Lung (tissue), 12 donors: Measurements from ENCODE around the gene ETV6. TPM values are rescaled to one million over a fixed set of nuclear protein-coding genes. Genes with fewer than 3 reads are reported as not detected.

Source experiments
- ATAC-seq: fragments of 200-7000 bp; cut with Tn5 transposase; one replicate; pipeline ENCODE4 v1.9.1; 2020; ENCODE audit warnings: moderate number of reproducible peaks; ENCODE audit not compliant: insufficient read depth, low FRiP score
- DNase-seq, 3 donors: peaks; one replicate each; pipeline ENCODE4 v3.0.0-alpha.2; 2013 to 2017
- H3K27ac ChIP-seq, 2 donors: one replicate each; pipeline ENCODE4 v1.5.1; 2013; ENCODE audit warnings: mild to moderate bottlenecking in 2 of 2, moderate library complexity in 2 of 2, control low read depth in 1 of 2, inconsistent platforms in 1 of 2, low read depth in 1 of 2, low read length in 1 of 2
- H3K27me3 ChIP-seq, 3 donors: one replicate each; pipeline ENCODE4 v1.5.1; 2013; ENCODE audit warnings: low read length in 2 of 3; ENCODE audit not compliant: control insufficient read depth in 3 of 3, insufficient read depth in 3 of 3
- H3K36me3 ChIP-seq, 4 donors: one replicate each; pipeline ENCODE4 v1.5.1; 2013; ENCODE audit warnings: low read length in 4 of 4, mild to moderate bottlenecking in 1 of 4, moderate library complexity in 1 of 4; ENCODE audit not compliant: control insufficient read depth in 4 of 4, insufficient read depth in 4 of 4
- H3K4me1 ChIP-seq, 5 donors: one replicate each; pipeline ENCODE4 v1.5.1; 2013; ENCODE audit warnings: low read length in 5 of 5, mild to moderate bottlenecking in 2 of 5, moderate library complexity in 1 of 5; ENCODE audit not compliant: control insufficient read depth in 5 of 5, insufficient read depth in 5 of 5
- H3K4me3 ChIP-seq: one replicate; pipeline ENCODE4 v1.5.1; 2013; ENCODE audit warnings: mild to moderate bottlenecking, control low read depth, moderate library complexity
- H3K9ac ChIP-seq, 2 donors: one replicate each; pipeline ENCODE4 v1.5.1; 2013; ENCODE audit warnings: low read length in 2 of 2, control low read depth in 1 of 2; ENCODE audit not compliant: insufficient read depth in 1 of 2
- H3K9me3 ChIP-seq, 4 donors: one replicate each; pipeline ENCODE4 v1.5.1; 2013; ENCODE audit warnings: low read length in 3 of 4, mild to moderate bottlenecking in 1 of 4, moderate library complexity in 1 of 4; ENCODE audit not compliant: control insufficient read depth in 4 of 4, insufficient read depth in 3 of 4
- WGBS, 2 donors: extraction: QIAGEN DNeasy Blood & Tissue Kit; methylation state at CpG; one replicate each; pipeline ENCODE4 v1.1.7; 2013; 5-methylcytosine and 5-hydroxymethylcytosine counted together
- polyA plus RNA-seq, 2 donors: library from polyadenylated mRNA; stranded (reverse); fragments of 200-250 nt; gene quantifications; one replicate each; pipeline ENCODE4 v1.2.1, GENCODE V29; 2013
- total RNA-seq, 2 donors: library from RNA; depleted of rRNA in 1 of 2; stranded (reverse); fragments of >200 nt in 1 of 2; gene quantifications; one replicate each; pipeline ENCODE4 v1.2.1, GENCODE V29; 2014 to 2021
- TF ChIP-seq, protein P1 (sequence below): IDR thresholded peaks from 2 replicates; pipeline ENCODE4 v1.5.1; 2012; ENCODE audit warnings: mild to moderate bottlenecking; ENCODE audit errors: control extremely low read depth, extremely low read depth
- donor health status: control.
- donor health status: control.
- donor health status: Bipolar disorder and iron deficiency.
- donor health status: healthy.
- donor health status: DM: yes; HTN: yes; CAD: no.

Gene ETV6
- total and polyA plus RNA-seq, 4 donors: 8.6 to 45.7 (median 13.6) TPM

- Histone ChIP-seq H3K27me3 (no peaks in the 10 kb centered on the region), H3K9me3 (no peaks in the 10 kb centered on the region), H3K36me3 (no peaks in the 10 kb centered on the region), H3K4me3 (no peak overlapping the region), H3K4me1 (peaks cover 0 to 12% (median 8%) of the 10 kb centered on the region in 5 donors), H3K27ac (no peak overlapping the region), H3K9ac (no peak overlapping the region)
- TF ChIP-seq, protein P1, sequence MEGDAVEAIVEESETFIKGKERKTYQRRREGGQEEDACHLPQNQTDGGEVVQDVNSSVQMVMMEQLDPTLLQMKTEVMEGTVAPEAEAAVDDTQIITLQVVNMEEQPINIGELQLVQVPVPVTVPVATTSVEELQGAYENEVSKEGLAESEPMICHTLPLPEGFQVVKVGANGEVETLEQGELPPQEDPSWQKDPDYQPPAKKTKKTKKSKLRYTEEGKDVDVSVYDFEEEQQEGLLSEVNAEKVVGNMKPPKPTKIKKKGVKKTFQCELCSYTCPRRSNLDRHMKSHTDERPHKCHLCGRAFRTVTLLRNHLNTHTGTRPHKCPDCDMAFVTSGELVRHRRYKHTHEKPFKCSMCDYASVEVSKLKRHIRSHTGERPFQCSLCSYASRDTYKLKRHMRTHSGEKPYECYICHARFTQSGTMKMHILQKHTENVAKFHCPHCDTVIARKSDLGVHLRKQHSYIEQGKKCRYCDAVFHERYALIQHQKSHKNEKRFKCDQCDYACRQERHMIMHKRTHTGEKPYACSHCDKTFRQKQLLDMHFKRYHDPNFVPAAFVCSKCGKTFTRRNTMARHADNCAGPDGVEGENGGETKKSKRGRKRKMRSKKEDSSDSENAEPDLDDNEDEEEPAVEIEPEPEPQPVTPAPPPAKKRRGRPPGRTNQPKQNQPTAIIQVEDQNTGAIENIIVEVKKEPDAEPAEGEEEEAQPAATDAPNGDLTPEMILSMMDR: no peak
- ATAC-seq (no peak), DNase-seq (no peak)
- 61 to 69% methylated on average over 3 of the region's 3 CpGs for WGBS, 2 donors
These were observed 48.4 kb downstream of the ETV6 start for GRCh38 chr12:11697670-11698387.

- H3K27ac ChIP-seq: no peak overlapping the region
- ATAC-seq (no peak), DNase-seq (no peak)
- no peak overlapping the region for H3K9ac ChIP-seq
- WGBS, 2 donors: 96 to 99% methylated on average over 2 of the region's 2 CpGs
- H3K4me3 ChIP-seq: no peak overlapping the region
- H3K27me3 ChIP-seq: no peaks in the 10 kb centered on the region
- TF ChIP-seq, protein P1: no peak
- H3K36me3 ChIP-seq: no peaks in the 10 kb centered on the region
- H3K9me3 ChIP-seq: no peaks in the 10 kb centered on the region
- peaks cover 0 to 12% (median 8%) of the 10 kb centered on the region in 5 donors for H3K4me1 ChIP-seq
These were observed 49.3 kb downstream of the ETV6 start for GRCh38 chr12:11698729-11699128.

- ATAC-seq (no peak), DNase-seq (peak in 1 of 3 donors; percentile 29)
- no peaks in the 10 kb centered on the region for H3K9me3 ChIP-seq
- WGBS, 2 donors: 67 to 75% methylated on average over 6 of the region's 6 CpGs
- TF ChIP-seq, protein P1: no peak
- H3K9ac ChIP-seq: no peak overlapping the region
- H3K36me3 ChIP-seq: no peaks in the 10 kb centered on the region
- H3K4me3 ChIP-seq: no peak overlapping the region
- H3K27ac ChIP-seq: peak overlapping the region in 1 of 2 donors; percentile 3
- H3K4me1 ChIP-seq: peaks cover 0 to 21% (median 9%) of the 10 kb centered on the region in 5 donors
- no peaks in the 10 kb centered on the region for H3K27me3 ChIP-seq
These were observed 52.0 kb downstream of the ETV6 start for GRCh38 chr12:11701433-11701832.
